ENCODE results near the gene ELOF1.

DNA sequence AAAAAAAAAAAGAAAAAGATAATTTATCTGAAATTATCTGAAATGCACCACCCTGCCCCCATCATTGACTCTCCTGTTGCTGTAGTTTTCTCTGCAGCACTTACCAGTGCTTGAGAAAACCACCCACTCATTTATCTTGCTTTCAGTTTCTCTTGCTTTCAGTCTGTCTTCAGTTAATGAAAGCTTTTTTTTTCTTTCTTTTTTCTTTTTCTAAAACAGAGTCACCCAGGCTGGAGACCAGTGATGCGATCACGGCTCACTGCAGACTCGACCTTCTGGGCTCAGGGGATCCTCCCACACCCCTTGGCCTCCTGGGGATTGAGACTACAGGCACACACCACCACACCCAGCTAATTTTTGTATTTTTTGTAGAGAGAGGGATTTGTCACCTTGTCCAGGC, 22.7 kb upstream of the ELOF1 start:
- TF ChIP-seq POLR2A (IDR thresholded peaks at IDR 0.05; ENCODE audit: extremely low read depth, insufficient read length) (no peak), MYC (IDR thresholded peaks at IDR 0.05; ENCODE audit: low read depth, low read length) (no peak)
- TF ChIP-seq, protein P1, sequence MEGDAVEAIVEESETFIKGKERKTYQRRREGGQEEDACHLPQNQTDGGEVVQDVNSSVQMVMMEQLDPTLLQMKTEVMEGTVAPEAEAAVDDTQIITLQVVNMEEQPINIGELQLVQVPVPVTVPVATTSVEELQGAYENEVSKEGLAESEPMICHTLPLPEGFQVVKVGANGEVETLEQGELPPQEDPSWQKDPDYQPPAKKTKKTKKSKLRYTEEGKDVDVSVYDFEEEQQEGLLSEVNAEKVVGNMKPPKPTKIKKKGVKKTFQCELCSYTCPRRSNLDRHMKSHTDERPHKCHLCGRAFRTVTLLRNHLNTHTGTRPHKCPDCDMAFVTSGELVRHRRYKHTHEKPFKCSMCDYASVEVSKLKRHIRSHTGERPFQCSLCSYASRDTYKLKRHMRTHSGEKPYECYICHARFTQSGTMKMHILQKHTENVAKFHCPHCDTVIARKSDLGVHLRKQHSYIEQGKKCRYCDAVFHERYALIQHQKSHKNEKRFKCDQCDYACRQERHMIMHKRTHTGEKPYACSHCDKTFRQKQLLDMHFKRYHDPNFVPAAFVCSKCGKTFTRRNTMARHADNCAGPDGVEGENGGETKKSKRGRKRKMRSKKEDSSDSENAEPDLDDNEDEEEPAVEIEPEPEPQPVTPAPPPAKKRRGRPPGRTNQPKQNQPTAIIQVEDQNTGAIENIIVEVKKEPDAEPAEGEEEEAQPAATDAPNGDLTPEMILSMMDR (IDR thresholded peaks at IDR 0.05; ENCODE audit: low read depth, low read length), result no peak
- TF ChIP-seq, protein P2, sequence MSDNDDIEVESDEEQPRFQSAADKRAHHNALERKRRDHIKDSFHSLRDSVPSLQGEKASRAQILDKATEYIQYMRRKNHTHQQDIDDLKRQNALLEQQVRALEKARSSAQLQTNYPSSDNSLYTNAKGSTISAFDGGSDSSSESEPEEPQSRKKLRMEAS (IDR thresholded peaks at IDR 0.05; ENCODE audit: low read depth, low read length), result no peak

Measured in NB4 (cell line).